HG02571 (cell line): ENCODE results near the gene CARD14.
A peak's percentile ranks its signal among the peaks of the same experiment; 100 is the strongest.
"Not testable (repeated sequence)": the region's sequence is repeated elsewhere in the genome, so short reads cannot be mapped to it uniquely, and the experiment has no call there.

Source experiments
- ATAC-seq: cut with Tn5 transposase; IDR thresholded peaks from one replicate; pipeline ENCODE4 v1.9.1; 2021; ENCODE audit warnings: mild to moderate bottlenecking, moderate library complexity; ENCODE audit not compliant: unreplicated experiment

The CARD14 gene

DNA sequence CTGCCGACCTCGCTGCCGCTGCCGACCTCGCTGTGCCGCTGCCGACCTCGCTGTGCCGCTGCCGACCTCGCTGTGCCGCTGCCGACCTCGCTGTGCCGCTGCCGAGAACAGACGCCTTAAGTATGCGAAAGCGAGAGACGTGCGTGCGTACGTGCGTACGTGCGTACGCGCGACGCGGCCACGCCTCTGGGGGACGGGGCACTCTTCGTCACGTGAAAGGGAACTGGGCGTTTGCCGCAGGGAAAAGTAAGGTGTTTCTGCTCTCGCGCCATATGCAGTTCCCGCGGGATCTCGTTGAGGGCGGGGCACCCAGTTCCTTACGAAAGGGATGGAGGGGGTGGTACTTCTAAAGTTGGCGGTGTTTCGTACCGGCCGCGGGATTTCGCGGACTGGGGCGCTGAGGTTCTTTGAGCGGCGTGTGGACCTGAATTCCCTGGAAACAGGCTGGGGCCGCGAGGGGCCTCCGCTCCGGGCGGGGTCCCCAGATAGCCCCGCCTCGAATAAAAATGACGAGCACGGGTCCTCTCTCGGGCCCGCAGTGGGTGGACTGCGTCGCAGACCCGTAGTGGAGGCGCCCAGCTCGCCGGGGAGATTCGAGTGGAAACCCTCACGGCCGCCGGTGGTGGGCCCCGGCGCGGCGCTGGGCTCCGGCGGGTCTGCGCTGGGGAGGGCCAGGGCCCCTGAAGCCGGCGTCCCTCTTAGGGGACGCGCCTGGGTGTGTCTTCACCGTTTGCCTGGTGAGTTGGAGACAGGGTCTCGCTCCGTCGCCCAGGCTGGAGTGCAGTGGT is 22.6 kb upstream of the CARD14 start, which contains the start of gene EIF4A3:
Gene EIF4A3, minus strand, starts transcription at position 94 of the 788 bp plus-strand sequence. CDS start 167 bp downstream, outside the sequence.
- ATAC-seq: peak; percentile 80

- no peak for ATAC-seq
Measured at GRCh38 chr17:80151333-80151732, 18.5 kb upstream of the CARD14 start.

DNA sequence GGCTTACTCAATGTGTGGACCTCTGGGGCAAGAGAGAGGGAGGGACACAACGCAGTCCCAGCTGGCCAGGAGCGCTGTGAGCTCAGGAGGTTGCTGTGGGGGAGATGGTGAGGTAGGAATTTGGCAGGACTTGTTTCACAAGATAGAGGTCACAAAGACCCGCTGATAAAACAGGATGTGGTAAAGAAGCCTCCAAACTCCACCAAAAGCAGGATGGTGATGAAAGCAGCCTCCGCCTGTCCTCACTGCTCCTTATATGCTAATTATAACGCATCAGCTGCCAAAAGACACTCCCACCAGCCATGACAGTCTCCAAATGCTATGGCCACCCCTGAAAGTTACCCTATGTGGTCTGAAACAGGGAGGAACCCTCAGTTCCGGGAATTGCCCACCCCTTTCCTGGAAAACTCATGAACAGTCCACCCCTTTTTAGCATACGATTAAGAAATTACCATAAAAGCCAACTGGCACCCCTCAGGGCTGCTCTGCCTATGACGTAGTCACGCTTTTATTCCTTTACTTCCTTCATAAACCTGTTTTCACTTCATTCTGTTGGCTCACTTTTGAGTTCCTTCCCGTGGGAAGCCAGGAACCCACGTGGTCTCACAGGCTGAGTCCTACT is 17.6 kb upstream of the CARD14 start:
- ATAC-seq: no peak

GRCh38 chr17:80153004-80153403 is 16.8 kb upstream of the CARD14 start:
- no peak for ATAC-seq

DNA sequence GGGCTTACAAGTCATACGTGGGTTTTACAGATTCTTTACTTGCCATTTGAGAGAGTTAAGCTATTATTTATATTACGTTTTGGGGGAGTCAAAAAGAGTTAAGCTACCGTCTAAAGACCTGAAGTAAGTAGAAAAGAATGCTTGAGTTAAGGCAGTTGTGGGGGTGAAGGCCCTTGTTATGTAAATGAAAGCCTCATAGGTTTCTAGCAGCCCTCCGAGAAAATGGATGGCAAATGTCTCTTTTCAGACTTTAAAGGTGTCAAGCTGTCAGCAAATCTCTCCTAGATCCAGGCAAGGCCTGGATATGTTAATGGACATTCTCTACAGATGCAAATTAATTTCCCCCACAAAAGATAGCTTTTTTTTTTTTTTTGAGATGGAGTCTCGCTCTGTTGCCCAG is 15.7 kb upstream of the CARD14 start:
- ATAC-seq: no peak

DNA sequence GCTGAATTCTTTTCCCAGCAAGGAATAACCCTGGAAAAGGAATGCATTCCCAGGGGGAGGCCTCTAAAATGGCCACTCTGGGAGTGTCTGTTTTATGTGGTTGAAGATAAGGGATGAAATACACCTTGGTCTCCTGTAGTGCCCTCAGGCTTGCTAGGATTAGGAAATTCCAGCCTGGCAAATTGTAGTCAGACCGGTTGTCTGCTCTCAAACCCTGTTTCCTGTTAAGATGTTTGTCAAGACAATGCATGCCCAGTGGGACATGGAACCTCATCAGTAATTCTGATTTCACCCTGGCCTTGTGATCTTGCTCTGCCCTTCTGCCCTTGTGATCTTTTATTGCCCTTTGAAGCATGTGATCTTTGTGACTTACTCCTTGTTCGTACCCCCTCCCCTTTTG is 14.2 kb upstream of the CARD14 start:
- not testable (repeated sequence) for ATAC-seq

- no peak for ATAC-seq
Measured at GRCh38 chr17:80158846-80159245, 11.0 kb upstream of the CARD14 start.

DNA sequence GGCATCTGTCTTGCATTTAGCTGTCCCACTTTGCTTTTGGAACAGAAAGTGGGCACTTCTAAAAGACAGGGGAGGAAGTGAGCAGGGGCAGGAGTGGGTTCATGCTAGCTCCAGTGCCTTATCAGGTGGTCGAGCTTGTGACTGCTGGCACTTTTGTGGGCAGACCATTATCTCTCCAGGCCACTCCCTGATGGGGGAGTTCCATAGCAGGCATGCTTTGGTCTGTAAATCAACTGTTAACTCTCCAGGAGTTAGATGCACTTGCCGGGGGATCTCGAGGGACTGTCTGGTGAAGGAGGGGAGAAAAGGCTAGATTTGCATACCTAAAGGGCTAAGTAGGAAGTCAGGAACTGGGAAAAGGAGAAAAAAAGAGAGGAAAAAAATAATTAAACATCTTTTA is 9.3 kb upstream of the CARD14 start:
- no peak for ATAC-seq

- no peak for ATAC-seq
Measured at GRCh38 chr17:80163336-80163735, 6.5 kb upstream of the CARD14 start.

DNA sequence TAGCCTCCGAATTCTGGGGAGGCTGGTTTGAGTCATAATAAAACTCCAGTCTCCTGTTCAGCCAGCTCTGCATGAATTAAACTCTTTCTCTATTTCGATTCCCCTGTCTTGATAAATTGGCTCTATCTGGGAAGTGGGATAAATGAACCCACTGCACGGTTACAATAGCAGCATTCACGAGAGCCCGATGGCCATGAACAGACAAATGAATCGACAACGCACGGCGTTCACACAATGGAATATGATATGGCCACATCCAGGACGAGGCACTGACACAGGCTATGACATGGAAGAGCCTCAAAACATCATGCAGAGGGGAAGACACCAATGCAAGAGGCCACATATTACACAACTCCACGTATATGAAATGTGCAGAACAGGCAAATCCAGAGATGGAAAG is 5.6 kb upstream of the CARD14 start:
- no peak for ATAC-seq

DNA sequence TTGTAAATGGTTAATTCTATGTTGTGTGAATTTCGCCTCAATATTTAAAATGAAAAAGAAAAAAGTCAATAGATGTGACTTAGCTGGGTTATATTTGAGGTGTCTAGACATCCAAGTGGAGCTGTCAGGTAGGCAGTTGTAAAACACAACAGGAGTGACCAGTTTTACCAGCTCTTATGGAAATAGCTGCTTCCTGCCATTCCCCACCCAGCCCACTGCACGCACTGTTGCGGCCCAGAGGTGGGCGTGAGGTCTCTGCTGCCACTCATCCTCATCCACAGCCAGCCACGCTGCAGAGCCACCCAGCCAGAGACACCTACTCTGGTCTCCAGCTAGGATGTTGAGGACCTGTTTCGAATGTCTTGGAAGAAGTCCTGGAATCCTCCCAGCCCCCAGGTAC is 3.4 kb upstream of the CARD14 start:
- ATAC-seq: no peak

- ATAC-seq: no peak
Measured at GRCh38 chr17:80168371-80168770, 1.5 kb upstream of the CARD14 start.

- ATAC-seq: no peak
Measured at GRCh38 chr17:80169107-80169506, 723 bp upstream of the CARD14 start.

GRCh38 chr17:80171681-80172080 is 1.9 kb downstream of the CARD14 start:
- ATAC-seq: no peak

DNA sequence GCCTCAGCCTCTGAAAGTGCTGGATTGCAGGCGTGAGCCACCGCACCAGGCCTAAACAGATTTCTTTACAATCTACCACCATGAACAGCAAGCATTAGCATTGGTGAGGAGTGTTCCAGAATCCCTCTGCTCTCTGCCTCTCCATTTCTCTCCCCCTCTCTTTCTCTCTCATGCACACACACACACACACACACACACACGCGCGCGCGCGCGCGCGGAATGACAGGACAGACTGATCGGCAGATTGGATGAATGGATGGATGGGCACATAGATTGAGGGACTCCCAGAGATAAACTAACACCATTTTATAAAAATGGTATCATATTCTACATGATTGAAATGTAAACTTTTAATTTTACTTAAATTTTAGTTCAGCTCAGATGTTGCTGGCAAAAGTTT is 3.3 kb downstream of the CARD14 start:
- no peak for ATAC-seq

DNA sequence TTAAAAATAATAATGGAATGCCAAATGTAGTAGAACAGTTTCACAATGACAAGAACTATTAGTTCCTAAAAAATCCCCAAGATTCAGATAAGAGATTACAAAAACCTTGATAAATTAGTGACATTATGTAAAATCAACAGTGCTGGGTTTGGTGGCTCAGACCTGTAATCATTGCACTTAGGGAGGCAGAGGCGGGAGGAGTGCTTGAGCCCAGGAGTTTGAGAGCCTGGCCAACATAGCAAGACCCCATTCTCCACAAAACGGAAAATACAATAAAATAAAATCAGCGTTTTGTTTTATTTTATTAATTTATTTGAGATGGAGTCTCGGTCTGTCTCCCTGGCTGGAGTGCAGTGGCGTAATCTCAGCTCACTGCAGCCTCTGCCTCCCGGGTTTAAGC is 4.1 kb downstream of the CARD14 start:
- no peak for ATAC-seq

- ATAC-seq: no peak
Measured at GRCh38 chr17:80176757-80177156, 6.9 kb downstream of the CARD14 start.

DNA sequence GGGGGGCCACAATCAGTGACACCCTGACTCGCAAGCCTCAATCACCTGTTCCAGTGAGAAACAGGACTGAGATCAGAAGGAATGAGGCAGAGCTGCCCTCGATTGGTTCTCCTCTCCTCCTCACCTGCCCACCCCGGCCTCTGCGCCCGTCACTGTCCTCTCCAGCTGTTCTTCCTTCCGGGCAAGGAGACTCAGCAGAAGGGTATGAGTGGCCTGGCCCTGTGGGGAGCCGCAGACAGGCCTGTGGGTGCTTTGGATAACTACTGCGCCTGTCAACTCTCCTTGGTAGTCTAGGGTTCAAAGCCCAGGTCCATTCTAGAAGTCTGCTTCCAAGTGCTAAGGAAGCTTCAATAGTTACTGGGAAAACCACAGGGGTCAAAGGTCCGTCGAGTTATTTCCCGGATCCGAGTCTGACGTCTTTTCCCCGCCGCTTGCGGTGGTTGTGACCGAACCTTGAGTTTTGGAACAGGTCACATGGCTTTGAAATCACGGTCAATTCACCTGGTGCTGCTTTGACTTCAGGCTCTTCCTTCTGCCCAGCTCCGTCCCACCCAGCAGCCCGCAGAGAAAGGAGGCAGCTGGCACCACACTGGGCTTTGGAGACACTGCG is 8.3 kb downstream of the CARD14 start:
- ATAC-seq: no peak

- ATAC-seq: no peak
Measured at GRCh38 chr17:80180192-80180591, 10.4 kb downstream of the CARD14 start.

DNA sequence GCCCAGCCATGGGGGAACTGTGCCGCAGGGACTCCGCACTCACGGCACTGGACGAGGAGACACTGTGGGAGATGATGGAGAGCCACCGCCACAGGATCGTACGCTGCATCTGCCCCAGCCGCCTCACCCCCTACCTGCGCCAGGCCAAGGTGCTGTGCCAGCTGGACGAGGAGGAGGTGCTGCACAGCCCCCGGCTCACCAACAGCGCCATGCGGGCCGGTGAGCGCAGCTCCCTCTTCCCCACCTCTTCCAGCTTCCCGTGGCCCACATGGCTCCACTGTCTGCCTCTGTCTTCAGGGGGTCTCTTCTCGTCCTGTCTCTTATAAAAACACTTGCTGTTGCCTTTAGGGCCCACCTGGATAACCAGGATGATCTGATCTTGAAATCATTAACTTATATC is 11.6 kb downstream of the CARD14 start:
- no peak for ATAC-seq

DNA sequence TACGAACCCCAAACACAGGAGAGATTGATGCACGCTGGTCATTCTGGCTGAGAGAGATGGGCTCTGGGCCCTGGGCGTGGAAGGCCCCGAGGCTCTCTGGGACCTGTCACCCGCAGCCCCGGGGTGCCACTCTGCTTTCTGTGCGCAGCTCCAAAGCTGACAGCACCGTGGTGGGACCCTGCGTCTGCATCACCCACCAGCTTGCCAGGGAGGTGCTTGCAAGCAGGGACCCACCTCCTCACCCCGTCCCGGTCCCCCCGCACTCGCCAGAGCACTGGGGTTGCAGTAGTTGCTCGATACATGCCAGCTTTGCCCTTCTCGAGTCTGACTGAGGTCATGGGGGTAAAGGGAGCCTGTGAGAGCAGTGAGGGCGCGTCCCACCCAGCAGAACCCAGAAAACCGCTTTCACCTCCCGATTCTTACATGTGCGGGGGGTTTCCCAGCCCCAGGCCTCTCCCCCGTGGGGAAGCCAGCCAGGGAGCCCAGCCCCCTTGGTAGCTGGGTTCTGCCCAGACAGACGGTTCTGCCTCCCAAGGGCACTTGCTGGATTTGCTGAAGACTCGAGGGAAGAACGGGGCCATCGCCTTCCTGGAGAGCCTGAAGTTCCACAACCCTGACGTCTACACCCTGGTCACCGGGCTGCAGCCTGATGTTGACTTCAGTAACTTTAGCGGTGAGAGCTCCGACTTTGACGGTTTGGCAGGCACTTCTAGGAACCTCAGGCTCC is 12.5 kb downstream of the CARD14 start:
- no peak for ATAC-seq

GRCh38 chr17:80182845-80183223 is 13.0 kb downstream of the CARD14 start:
- no peak for ATAC-seq
